IPS DF 6.9 (cell line): ENCODE measurements around the gene CDC5L.
"Not testable (repeated sequence)": the region's sequence is repeated elsewhere in the genome, so short reads cannot be mapped to it uniquely, and the experiment has no call there.

Experiments
- DNase-seq: peaks from one replicate; pipeline ENCODE4 v3.0.0-alpha.2; 2013; ENCODE audit warnings: low read depth, low spot score
- H3K27ac ChIP-seq: one replicate; pipeline ENCODE4 v1.5.1; 2013; ENCODE audit warnings: low read length, control low read depth
- H3K27me3 ChIP-seq: 2 replicates; pipeline ENCODE4 v1.6.1; 2013; ENCODE audit warnings: mild to moderate bottlenecking, low read length; ENCODE audit not compliant: control insufficient read depth, insufficient read depth
- H3K36me3 ChIP-seq: 2 replicates; pipeline ENCODE4 v1.6.1; 2013; ENCODE audit warnings: low read length; ENCODE audit not compliant: control insufficient read depth, insufficient read depth
- H3K4me1 ChIP-seq: 2 replicates; pipeline ENCODE4 v1.6.1; 2013; ENCODE audit warnings: low read length; ENCODE audit not compliant: control insufficient read depth, insufficient read depth
- H3K4me3 ChIP-seq: 2 replicates; pipeline ENCODE4 v1.5.1; 2013; ENCODE audit warnings: mild to moderate bottlenecking, low read length
- H3K9me3 ChIP-seq: 2 replicates; pipeline ENCODE4 v1.6.1; 2013; ENCODE audit warnings: low read length, inconsistent platforms; ENCODE audit not compliant: control insufficient read depth, insufficient read depth
- WGBS: extraction: QIAGEN DNeasy Blood & Tissue Kit; methylation state at CpG from one replicate; pipeline ENCODE4 v1.1.7; 2013; ENCODE audit warnings: mixed read lengths, missing lambda C conversion rate; ENCODE audit not compliant: insufficient read length, insufficient coverage; 5-methylcytosine and 5-hydroxymethylcytosine counted together

CDC5L gene

DNA sequence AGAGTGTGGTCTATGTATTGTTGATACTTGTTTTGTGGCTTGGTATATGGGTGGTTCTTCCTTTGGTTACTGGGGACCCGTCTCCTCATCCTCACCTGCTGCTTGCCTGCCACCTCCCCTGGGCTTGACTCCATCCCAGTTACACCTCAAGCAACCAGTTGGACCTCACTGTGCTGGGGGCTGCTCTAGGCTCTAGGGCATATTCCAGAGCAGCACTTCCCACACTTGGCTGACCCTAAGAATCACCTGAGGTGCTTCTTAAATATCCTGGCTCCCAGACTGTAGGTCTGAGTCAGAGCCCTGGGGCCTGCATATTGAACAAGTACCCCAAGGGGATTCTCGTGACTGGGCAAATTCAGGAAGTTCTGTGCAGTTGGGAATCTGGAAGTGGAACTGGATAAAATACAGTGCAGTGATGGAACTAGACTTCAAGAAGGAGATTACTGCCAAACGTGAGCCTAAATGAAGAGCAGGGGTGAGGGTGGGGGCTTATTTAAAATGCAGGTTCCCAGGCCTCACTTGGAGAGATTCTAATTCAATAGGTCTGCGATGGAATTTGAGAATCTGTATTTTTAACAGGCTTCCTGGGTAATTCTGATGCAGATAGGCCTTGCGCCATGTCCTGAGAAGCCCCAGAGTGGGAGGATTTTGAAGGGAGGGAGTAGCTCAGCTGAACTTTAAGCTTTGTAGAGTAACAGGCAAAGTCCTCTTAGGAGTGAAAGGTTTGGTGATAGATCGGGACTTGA is 37.4 kb upstream of the CDC5L start:
- Histone ChIP-seq H3K9me3 (no peaks in the 10 kb centered on the region), H3K36me3 (no peaks in the 10 kb centered on the region), H3K27me3 (no peaks in the 10 kb centered on the region), H3K4me1 (peaks cover 4% of the 10 kb centered on the region; the same call in 1 of the 2 replicates), H3K4me3 (no peak overlapping the region), H3K27ac (no peak overlapping the region)
- no peak for DNase-seq
- 100% methylated on average over 1 of the region's 6 CpGs for WGBS

DNA sequence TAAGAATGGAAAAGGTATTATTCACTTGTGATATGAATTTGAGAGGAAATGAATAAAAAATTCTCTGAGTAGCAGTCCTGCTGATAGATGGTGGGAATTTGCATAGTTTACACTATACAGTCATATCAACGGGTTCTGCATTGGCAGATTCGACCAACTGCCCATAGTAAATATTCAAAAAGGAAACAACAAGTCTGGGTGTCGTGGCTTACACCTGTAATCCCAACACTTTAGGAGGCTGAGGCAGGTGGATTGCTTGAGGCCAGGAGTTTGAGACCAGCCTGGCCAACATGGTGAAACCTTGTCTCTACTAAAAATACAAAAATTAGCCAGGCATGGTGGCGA is 36.9 kb upstream of the CDC5L start:
- H3K9me3 ChIP-seq, H3K36me3 ChIP-seq, H3K4me1 ChIP-seq, H3K27me3 ChIP-seq, H3K27ac ChIP-seq, DNase-seq, H3K4me3 ChIP-seq: not testable (repeated sequence)
- no CpG with 5 or more reads among the region's 4 CpGs for WGBS

DNA sequence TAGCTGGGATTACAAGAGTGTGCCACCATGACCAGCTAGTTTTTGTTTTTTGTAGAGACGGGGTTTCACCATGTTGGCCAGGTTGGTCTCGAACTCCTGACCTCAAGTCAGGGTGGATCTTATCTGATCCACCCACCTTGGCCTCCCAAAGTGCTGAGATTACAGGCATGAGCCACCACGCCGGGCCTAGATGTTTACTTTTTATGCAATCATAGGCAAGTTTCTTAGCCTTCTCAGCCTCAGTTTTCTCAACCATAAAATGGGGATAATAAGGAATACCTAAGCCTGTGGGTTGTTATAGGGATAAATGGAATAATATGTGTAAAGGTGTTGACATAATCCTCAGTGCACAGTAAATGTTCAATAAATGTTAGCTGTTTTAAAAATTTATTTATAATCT is 35.2 kb upstream of the CDC5L start:
- Histone ChIP-seq H3K4me3 (no peak overlapping the region), H3K27me3 (no peaks in the 10 kb centered on the region), H3K27ac (no peak overlapping the region), H3K4me1 (peaks cover 4% of the 10 kb centered on the region; the same call in 1 of the 2 replicates), H3K36me3 (no peaks in the 10 kb centered on the region), H3K9me3 (no peaks in the 10 kb centered on the region)
- no peak for DNase-seq
- no CpG with 5 or more reads among the region's 4 CpGs for WGBS

DNA sequence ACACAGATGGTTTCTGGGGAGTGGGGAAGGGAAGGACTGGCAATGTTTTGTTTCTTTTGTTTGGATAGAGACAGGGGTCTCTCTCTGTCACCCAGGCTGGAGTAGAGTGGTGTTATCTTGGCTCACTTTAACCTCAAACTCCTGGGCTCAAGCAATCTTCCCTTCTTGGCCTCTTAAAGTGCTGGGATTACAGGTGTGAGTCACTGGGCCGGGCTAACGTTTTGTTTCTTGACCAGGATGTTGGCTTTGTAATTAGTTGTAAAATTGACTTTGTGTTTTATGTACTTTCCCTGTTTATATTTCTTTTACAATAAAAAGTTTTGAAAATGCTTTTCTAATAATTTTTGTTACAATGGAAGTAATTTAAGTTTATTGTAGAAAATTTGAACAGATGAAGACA is 34.2 kb upstream of the CDC5L start:
- WGBS: no CpG with 5 or more reads among the region's 2 CpGs

DNA sequence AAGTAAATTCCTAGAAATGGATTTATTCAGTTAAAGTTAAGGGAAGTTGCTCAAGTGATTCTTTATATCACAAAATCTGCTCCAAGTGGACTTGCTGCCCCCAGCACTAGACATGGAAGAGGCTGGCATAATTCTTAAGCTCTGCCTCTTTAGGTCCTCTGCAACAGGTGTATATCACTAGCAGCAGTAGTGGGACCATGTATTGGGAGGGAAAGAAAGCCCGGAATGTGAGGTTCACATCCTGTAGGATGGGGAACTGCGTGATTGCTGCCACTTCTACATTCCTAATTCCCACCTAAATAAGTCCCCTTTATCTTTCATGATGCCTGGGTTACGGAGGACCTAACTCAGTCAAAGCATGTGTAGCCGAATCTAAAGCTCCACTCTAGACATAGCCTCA is 31.9 kb upstream of the CDC5L start:
- H3K36me3 ChIP-seq: no peaks in the 10 kb centered on the region
- H3K4me3 ChIP-seq: no peak overlapping the region
- H3K27ac ChIP-seq: no peak overlapping the region
- H3K9me3 ChIP-seq: no peaks in the 10 kb centered on the region
- no peaks in the 10 kb centered on the region for H3K27me3 ChIP-seq
- no CpG with 5 or more reads among the region's 4 CpGs for WGBS
- no peaks in the 10 kb centered on the region for H3K4me1 ChIP-seq
- no peak for DNase-seq

More for the DNA sequence above, 34.2 kb upstream of the CDC5L start:
- H3K9me3 ChIP-seq: no peaks in the 10 kb centered on the region
- no peaks in the 10 kb centered on the region for H3K27me3 ChIP-seq
- peaks cover 4% of the 10 kb centered on the region; the same call in 1 of the 2 replicates for H3K4me1 ChIP-seq
- no peak overlapping the region for H3K4me3 ChIP-seq
- no peak overlapping the region for H3K27ac ChIP-seq
- no peak for DNase-seq
- H3K36me3 ChIP-seq: no peaks in the 10 kb centered on the region

DNA sequence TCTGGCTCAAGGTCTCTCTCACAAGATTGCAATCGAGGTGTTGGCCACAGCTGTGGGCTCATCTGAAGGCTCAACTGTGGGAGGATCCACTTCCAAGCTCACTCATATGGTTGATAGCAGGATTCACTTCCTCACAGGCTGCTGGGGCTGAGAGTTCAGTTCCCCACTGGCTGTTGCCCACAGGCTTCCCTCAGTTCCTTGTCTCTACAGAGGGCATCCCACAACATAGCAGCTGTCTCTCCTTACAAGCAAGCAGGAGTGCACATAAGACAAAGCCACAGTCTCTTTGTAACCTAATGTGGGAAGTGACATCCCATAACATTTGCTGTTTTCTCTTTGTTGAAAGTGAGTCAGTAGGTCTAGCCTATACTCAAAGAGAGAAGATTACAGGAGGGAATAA is 31.0 kb upstream of the CDC5L start:
- H3K9me3 ChIP-seq: no peaks in the 10 kb centered on the region
- WGBS: no CpG with 5 or more reads among the region's 1 CpG

DNA sequence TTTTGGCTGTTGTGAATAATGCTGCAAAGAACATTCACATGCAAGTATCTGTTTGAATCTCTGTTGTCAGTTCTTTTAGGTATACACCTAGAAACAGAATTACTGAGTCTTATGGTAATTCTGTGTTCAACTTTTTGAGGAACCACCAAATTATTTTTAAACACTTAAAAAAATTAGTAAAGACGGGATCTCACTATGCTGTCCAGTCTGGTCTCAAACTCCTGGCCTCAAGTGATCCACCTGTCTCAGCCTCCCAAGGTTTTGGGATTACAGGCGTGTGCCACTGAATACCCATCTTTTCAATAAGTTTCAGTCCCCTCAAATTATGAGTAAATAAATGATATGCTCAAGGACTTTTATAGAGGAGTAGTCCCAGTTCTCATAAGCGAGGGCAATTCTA is 27.5 kb upstream of the CDC5L start:
- Histone ChIP-seq H3K27ac (no peak overlapping the region), H3K27me3 (no peaks in the 10 kb centered on the region), H3K4me1 (no peaks in the 10 kb centered on the region), H3K9me3 (no peaks in the 10 kb centered on the region), H3K36me3 (no peaks in the 10 kb centered on the region), H3K4me3 (no peak overlapping the region)
- WGBS: no CpG with 5 or more reads among the region's 3 CpGs
- no peak for DNase-seq

More for the DNA sequence above, 31.0 kb upstream of the CDC5L start:
- Histone ChIP-seq H3K36me3 (no peaks in the 10 kb centered on the region), H3K27ac (no peak overlapping the region), H3K4me1 (no peaks in the 10 kb centered on the region), H3K4me3 (no peak overlapping the region), H3K27me3 (no peaks in the 10 kb centered on the region)
- DNase-seq: no peak

DNA sequence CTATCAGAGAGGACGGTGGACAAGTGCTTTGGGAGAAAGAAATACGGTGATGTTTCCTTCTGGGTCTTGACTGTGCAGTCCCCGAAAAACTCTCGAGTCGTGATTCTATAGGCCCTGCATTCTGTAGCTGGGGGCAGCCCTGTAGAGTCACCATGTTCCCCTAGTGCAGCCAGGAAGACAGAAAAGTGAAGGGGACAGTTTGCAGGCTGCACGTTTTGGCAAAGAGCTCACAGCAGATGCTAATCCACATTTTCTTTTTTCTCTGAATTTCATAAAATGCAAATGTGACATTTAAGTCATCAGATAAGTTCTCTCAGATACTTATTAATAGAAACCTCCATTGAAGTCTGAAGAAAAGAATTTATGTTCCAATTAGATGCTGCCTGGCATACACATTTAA is 25.6 kb upstream of the CDC5L start:
- WGBS: no CpG with 5 or more reads among the region's 6 CpGs
- Histone ChIP-seq H3K27me3 (no peaks in the 10 kb centered on the region), H3K4me1 (no peaks in the 10 kb centered on the region), H3K4me3 (no peak overlapping the region), H3K36me3 (no peaks in the 10 kb centered on the region), H3K9me3 (no peaks in the 10 kb centered on the region), H3K27ac (no peak overlapping the region)
- DNase-seq: no peak

DNA sequence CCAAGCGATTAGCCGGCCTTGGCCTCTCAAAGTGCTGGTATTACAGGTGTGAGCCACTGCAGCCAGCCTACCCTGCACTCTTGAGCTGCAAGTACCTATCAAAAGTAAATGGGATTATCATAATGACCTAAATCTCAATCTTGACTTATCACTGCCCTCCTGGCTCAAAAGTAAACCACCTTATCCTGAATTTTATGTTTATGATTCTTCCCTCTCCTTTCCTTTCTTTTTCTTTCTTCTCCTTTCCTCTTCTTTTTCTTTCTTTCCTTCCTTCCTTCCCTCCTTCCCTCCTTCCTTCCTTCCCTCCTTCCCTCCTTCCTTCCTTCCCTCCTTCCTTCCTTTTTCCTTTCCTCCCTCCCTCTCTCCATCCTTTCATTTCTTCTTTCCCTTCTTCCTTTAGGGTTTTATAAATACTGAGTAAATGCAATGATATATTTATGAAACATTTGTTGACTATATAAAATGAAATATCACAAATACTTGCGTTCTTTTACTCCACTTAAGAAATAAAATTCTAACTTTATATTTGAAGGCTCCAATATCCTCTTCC is 24.1 kb upstream of the CDC5L start:
- Histone ChIP-seq H3K9me3 (no peaks in the 10 kb centered on the region), H3K4me3 (no peak overlapping the region), H3K27ac (no peak overlapping the region), H3K27me3 (no peaks in the 10 kb centered on the region), H3K4me1 (no peaks in the 10 kb centered on the region), H3K36me3 (no peaks in the 10 kb centered on the region)
- DNase-seq: no peak
- no CpG with 5 or more reads among the region's 3 CpGs for WGBS

DNA sequence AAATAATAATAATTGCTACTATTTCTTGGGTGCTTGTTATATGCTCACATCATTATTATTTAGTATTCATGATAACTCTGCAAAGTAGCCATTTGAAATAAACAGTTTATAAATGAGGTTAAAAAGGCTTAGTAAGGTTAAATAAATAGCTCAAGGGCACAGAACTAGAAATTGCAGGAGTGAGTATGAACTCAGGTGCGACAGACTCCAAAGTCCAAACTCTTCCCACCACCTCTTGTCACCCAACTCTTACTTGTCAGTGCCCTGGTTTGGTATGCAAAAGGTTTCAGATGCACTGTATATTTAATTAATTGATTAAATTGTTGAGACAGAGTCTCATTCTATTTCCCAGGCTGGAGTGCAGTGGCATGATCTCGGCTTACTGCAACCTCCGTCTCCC is 20.7 kb upstream of the CDC5L start:
- DNase-seq: no peak
- WGBS: no CpG with 5 or more reads among the region's 3 CpGs
- Histone ChIP-seq H3K4me1 (no peaks in the 10 kb centered on the region), H3K27ac (no peak overlapping the region), H3K36me3 (no peaks in the 10 kb centered on the region), H3K9me3 (no peaks in the 10 kb centered on the region), H3K4me3 (no peak overlapping the region), H3K27me3 (no peaks in the 10 kb centered on the region)

DNA sequence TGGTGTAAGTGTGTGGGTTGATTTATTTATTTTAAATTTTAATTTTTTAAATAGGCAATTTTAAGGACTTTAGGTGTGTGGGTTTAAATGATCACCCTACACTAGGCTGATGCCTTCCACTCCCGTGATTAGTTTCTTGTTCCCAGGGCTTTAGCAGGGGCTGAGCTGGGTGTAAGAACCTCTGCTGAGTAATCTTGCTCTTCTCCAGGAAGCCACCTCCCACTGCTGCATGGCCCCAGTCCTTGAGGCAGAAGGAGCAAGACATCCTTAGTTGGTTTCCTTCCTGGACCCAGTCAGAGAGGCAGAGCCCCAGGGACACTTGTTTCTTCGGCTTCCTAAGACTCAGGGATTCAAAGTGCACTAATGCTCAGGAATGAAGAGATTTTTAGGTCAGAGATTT is 19.8 kb upstream of the CDC5L start:
- no peaks in the 10 kb centered on the region for H3K36me3 ChIP-seq
- H3K4me3 ChIP-seq: no peak overlapping the region
- DNase-seq: no peak
- H3K9me3 ChIP-seq: no peaks in the 10 kb centered on the region
- H3K4me1 ChIP-seq: no peaks in the 10 kb centered on the region
- no peaks in the 10 kb centered on the region for H3K27me3 ChIP-seq
- H3K27ac ChIP-seq: no peak overlapping the region
- no CpG with 5 or more reads among the region's 2 CpGs for WGBS
